Adipocyte (in vitro differentiated cells): ENCODE measurements around the gene TMX1.

Experiments used
- DNase-seq: peaks from one replicate; pipeline ENCODE4 v3.0.0-alpha.2; 2015; ENCODE audit warnings: low read depth
- H3K27me3 ChIP-seq: replicated peaks from 2 replicates; pipeline ENCODE4 v1.7.0; 2013; ENCODE audit warnings: mild to moderate bottlenecking, low read length, moderate library complexity; ENCODE audit not compliant: control insufficient read depth, insufficient read depth
- H3K36me3 ChIP-seq: 2 replicates; pipeline ENCODE4 v1.7.0; 2013; ENCODE audit warnings: low read length, mild to moderate bottlenecking, moderate library complexity; ENCODE audit not compliant: control insufficient read depth, insufficient read depth, severe bottlenecking
- H3K4me1 ChIP-seq: 2 replicates; pipeline ENCODE4 v1.7.0; 2013; ENCODE audit warnings: mild to moderate bottlenecking, low read length, moderate library complexity; ENCODE audit not compliant: control insufficient read depth, insufficient read depth
- H3K4me3 ChIP-seq: 2 replicates; pipeline ENCODE4 v1.7.0; 2013; ENCODE audit warnings: mild to moderate bottlenecking, low read length, moderate library complexity
- H3K9ac ChIP-seq: 2 replicates; pipeline ENCODE4 v1.7.0; 2013; ENCODE audit warnings: mild to moderate bottlenecking, low read length, moderate library complexity
- H3K9me3 ChIP-seq: 2 replicates; pipeline ENCODE4 v1.7.0; 2013; ENCODE audit warnings: mild to moderate bottlenecking, low read length, moderate library complexity; ENCODE audit not compliant: control insufficient read depth

TMX1 gene

DNA sequence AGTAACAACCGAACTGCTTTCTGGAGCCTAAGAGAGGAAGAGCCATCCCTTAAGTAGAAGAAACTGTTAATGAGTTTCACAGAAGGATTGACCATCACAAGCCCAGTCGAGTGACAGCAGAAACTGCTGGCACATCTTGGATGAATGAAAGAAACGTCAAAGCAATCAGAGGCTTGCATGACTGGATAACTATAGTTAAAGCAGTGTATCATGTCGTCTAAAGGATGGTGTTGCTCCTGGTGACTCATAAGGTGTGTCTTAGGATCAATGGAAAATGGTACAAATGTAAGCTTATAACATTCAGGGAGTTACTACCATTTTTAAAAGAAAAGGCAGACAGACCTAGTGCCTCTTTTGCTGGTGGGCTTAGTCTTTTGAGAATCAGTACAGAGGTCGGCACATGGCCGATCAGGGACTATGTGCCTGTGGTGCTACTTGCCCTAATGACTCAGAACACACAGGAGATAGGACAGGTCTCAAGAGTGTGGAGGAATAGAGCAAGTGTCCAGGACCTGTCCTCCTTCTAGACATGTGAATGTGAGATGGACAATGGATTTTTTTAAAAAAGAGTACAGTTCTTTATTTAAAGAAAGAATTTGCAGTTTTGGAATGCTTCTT, 55.7 kb downstream of the TMX1 start:
- H3K27me3 ChIP-seq = no peaks in the 10 kb centered on the region
- H3K36me3 ChIP-seq = no peaks in the 10 kb centered on the region
- no peak overlapping the region for H3K4me3 ChIP-seq
- no peak for DNase-seq
- no peak overlapping the region for H3K9ac ChIP-seq
- H3K4me1 ChIP-seq = peaks cover 25% of the 10 kb centered on the region
- no peaks in the 10 kb centered on the region for H3K9me3 ChIP-seq

DNA sequence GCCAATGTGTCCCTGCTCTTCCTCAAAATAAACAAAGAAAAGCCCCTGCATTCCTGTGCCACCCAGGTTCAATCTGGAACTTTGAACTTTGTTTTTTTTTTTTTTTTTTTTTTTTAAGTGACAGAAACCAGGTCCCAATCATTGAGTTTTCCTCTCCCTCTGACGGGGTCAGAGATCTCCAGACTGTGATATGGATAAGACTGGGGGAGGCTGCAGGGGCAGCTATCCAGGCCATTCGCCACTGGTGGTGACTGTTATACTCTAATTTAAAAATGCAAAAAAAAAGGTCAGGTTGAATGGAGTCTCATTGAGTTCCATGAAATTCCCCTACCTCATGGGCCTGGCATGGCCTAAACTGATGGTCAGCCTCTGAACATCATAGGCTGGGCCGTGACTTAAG, 57.0 kb downstream of the TMX1 start:
- no peak for DNase-seq
- Histone ChIP-seq H3K9me3 (no peaks in the 10 kb centered on the region), H3K36me3 (no peaks in the 10 kb centered on the region), H3K4me1 (peaks cover 24% of the 10 kb centered on the region), H3K4me3 (no peak overlapping the region), H3K27me3 (no peaks in the 10 kb centered on the region), H3K9ac (no peak overlapping the region)

DNA sequence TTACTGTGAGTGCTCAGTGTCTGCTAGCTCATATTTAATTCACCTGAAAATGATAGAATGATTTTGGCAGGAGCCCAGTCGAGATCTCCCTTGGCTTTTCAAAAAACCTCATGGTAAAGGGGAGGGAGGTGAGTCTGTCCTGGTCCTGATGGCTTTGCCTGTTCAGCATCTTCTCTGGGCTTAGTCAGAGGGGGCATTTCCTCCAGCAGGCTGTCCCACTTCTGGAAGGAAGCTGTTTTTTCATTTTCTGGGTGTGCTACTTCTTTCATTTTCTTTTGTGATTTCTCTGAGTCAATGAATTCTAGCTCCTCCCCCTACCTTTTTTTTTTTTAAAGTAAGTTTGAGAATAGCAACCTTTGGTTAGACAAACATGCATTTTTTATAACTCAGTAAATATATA, 58.8 kb downstream of the TMX1 start:
- H3K9me3 ChIP-seq = no peaks in the 10 kb centered on the region
- no peaks in the 10 kb centered on the region for H3K27me3 ChIP-seq
- no peak overlapping the region for H3K9ac ChIP-seq
- H3K4me1 ChIP-seq = peaks cover 23% of the 10 kb centered on the region
- H3K36me3 ChIP-seq = no peaks in the 10 kb centered on the region
- H3K4me3 ChIP-seq = no peak overlapping the region
- DNase-seq = no peak

DNA sequence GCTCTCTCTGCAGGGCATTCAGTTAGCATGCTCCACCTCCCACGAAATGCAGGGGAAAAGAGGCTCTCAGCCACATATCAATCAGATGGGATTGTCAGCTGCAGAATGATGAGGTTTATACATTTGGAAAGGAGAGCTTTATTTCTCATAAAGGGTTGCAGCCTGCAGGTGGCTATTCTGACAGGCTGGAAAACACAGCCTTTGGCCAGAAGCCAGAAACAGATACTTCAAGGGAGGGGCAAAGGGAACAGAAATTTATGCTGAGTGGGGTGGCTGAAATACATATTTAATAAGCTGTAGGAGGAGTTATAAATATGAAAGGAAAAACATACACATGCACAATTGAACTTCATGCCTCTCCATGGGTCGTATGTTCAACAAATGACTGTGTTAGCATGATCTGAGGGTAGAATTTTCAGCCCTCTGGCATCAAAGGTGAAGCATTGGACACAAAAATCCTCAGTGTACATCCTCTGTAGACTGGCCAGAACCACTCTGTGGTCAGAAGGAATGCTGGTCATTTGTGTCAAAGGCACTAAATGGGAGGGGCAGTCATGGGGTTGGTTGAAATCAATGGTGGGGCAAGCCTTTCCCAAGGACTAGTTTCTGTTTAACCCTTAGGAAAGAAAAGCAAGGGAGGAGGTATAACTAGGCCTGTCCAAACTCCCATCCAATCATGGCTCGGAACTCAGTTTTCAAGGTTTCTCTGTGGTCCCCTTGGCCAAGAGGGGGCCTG, 62.4 kb downstream of the TMX1 start:
- Histone ChIP-seq H3K27me3 (no peaks in the 10 kb centered on the region), H3K9ac (peak overlapping the region; percentile 43), H3K4me3 (no peak overlapping the region), H3K36me3 (no peaks in the 10 kb centered on the region), H3K9me3 (no peaks in the 10 kb centered on the region), H3K4me1 (peaks cover 34% of the 10 kb centered on the region)
- DNase-seq = peak; percentile 36

DNA sequence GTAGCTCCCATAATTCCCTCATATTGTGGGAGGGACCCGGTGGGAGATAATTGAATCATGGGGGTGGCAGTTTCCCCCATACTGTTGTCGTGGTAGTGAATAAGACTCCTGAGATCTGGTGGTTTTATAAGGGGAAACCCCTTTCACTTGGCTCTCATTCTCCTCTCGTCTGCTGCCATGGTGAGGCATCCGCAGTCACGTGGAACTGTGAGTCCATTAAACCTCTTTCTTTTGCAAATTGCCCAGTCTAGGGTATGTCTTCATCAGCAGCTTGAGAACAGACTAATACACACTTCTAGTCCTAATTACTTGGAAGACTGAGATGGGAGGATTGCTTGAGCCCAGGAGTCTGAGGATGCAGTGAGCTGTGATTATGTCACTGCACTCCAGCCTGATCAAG, 64.4 kb downstream of the TMX1 start:
- H3K27me3 ChIP-seq = no peaks in the 10 kb centered on the region
- DNase-seq = peak; percentile 35
- H3K36me3 ChIP-seq = no peaks in the 10 kb centered on the region
- H3K9ac ChIP-seq = peak overlapping the region; percentile 58
- peaks cover 36% of the 10 kb centered on the region for H3K4me1 ChIP-seq
- peak overlapping the region; percentile 47 for H3K4me3 ChIP-seq
- H3K9me3 ChIP-seq = no peaks in the 10 kb centered on the region

DNA sequence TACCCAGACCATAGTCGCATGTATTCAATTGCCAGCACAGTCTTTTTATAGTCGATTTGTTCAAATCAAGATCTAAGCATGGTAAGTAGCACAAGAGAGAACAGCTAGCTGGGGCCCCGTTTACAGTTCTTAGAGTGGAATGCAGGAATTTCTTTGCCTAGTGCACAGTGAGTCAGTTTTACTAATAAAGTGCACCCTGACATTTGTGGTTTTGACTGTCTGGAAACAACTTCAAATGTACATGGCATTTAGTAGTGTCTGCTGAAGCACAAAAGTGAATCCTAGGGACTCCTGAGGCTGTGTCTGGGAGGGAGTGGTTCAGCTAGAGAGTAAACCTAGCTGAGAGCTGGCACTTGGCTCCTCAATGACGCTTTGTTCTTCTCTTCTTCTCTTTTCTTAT, 64.9 kb downstream of the TMX1 start:
- Histone ChIP-seq H3K9me3 (no peaks in the 10 kb centered on the region), H3K9ac (peak overlapping the region; percentile 58), H3K36me3 (no peaks in the 10 kb centered on the region), H3K4me1 (peaks cover 36% of the 10 kb centered on the region), H3K27me3 (no peaks in the 10 kb centered on the region), H3K4me3 (no peak overlapping the region)
- DNase-seq = peak; percentile 94

DNA sequence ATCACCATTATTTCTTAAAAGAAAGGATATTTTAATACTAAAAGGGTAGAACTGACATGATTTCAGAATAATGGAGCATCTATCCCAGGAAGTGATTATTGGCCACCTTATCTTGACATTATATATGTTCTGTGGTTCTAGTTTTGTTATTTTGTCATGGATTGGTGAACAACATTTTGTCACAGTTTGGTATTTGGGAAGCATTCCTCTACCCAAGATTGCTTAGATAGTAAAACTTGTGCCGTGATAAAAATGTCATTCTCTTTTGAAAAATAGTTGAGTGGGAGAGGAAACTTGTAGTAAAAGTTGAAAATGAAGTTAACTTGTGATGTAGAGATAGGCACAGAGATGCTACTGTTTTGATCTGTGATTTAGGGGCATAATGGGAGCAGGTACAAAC, 65.7 kb downstream of the TMX1 start:
- H3K9ac ChIP-seq = no peak overlapping the region
- H3K9me3 ChIP-seq = no peaks in the 10 kb centered on the region
- no peak overlapping the region for H3K4me3 ChIP-seq
- no peaks in the 10 kb centered on the region for H3K27me3 ChIP-seq
- no peaks in the 10 kb centered on the region for H3K36me3 ChIP-seq
- DNase-seq = no peak
- H3K4me1 ChIP-seq = peaks cover 42% of the 10 kb centered on the region
